NCI-H2081 treated with DMSO at 0.1 percent for 48 hours (cell line): ENCODE results near the gene CHP2.
"Not testable (repeated sequence)": the region's sequence is repeated elsewhere in the genome, so short reads cannot be mapped to it uniquely, and the experiment has no call there.

Experiments used
- DNase-seq: peaks from one replicate; lab custom pipeline; 2025; lab: John Stamatoyannopoulos, UW

The CHP2 gene

DNA sequence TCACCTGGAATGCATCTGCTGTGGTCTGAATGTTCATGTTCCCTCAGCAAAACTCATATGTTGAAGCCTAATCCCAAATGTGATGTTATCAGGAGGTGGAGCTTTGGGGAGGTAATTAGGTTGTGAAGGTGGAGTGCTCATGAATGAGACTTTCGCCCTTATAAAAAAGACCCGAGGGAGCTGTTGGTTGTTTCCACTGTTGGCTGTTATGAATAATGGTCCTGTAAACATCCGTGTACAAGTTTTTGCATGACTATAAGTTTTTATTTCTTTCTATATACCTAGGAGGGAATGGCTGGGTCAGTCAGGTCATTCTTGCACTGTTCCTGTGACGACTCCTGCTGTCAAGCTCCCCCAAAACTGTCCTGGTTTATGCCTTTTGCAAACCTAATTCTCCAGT is 9.6 kb upstream of the CHP2 start:
- DNase-seq, result no peak

DNA sequence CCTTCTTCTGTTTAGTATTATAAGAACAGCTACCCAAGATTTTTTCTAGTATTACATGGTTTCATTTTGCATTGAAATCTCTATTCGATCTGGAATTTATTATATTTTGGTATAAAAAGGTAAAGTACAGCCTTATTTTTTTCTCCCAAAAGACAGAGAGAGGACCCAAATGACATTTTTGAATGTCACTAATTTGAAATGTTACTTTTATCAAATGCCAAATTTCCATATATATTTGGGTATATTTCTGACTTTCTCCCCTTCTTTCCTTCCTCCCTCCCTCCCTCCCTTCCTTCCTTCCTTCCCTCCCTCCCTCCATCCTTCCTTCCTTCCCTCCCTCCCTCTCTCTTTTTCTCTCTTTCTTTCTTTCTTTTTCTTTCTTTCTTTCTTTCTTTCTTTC is 6.2 kb upstream of the CHP2 start:
- no peak for DNase-seq

DNA sequence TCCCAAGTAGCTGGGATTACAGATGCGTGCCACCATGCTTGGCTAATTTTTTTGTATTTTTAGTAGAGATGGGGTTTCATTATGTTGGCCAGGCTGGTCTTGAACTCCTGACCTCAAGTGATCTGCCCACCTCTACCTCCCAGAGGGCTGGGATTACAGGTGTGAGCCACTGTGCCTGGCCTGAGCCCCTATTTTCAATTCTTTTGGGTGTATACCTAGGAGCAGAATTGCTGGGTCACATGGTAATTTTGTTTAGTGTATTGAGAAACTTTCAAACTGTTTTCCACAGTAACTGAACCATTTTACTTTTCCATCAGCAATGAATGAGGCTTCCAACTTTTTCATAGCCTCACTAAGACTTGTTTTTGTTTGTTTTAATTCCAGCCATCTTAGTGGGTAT is 3.8 kb upstream of the CHP2 start:
- not testable (repeated sequence) for DNase-seq

DNA sequence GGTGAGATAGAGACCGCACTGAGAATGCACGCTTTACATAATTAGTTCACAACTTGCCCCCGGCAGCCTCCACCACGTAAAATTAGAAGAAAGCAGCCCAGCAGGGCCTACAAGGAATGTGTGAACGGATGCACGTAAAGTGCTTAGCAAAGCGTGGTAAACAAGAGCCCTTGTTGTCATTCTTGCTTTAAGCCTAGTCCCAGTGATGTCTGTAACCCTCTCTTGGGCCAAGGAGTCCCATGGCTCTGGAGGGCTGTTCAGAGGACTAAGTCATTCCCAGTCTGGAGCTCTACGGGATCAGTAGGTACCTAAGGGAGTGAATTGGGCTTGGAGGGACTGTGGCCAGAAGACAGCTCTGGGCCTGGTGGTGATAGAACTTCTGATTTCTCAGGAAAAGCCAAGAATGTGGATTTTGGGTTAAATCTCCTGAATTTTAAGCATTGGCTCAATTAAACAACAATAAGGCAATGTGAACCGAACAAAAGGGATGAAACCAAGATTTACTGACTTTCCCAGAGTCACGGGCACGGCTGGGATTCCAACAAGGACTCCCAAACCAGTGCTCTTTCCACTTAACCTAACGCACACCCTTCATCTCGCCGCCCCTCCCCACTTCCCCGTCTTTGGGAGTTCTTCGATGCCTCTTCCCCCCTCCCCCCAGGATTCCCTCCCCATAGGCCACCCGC is 775 bp upstream of the CHP2 start:
- DNase-seq, result no peak

DNA sequence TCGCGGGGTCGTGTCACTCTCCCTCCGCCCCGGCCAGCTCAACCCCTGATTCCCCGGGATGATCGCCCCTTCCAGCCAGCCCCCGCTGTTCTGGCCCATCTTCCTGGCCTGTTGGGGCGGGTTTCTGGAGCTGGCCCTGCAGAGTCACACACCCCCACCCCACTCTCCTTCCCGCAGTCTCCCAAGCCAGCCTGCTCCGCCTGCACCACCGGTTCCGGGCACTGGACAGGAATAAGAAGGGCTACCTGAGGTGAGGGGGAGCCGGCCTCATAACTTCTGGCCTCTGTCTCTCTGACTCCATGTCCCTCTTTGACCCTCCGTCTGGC is 621 bp downstream of the CHP2 start:
- no peak for DNase-seq

DNA sequence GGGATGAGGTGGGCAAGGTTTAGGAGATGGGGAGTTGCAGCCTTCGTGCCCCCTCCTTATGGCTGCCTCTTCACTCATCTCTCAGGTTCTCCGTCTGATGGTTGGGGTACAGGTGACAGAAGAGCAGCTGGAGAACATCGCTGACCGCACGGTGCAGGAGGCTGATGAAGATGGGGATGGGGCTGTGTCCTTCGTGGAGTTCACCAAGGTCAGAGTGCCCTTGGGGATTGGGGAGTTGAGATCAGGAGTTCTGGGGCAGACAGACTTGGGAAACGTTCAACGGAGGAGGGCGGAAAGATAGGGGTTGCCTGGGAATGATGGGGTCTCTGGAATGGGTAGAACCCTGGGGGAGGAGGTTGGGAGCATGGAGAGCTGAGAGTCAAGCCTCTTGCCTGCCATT is 2.3 kb downstream of the CHP2 start:
- DNase-seq, result no peak

DNA sequence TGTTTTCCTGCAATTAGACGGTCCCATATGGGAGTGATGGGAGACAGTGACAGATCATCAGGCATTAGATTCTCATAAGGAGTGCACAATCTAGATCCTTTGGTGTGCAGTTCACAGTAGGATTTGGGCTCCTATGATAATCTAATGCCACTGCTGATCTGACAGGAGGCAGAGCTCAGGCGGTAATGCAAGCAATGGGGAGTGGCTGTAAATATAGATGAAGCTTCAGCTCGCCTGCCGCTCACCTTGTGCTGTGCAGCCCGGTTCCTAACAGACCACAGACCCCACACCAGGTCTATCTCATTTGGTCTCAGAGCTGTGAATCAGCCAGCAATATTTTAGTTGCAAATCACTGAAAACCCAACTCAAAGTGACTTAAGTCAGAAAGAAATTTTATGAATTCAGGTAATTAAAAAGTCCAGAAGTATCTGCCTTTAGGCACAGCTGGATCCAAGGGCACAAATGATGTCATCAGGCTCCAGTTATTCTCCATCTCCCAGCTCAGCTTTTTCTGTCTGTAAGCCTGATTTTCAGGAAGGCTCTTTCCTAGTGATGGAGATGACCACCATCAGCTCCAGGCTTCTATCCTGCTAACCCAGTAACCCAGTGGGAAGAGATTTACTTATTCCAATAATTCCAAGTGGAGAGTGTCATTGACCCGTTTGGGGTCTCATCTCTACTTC is 3.3 kb downstream of the CHP2 start:
- DNase-seq, result no peak

DNA sequence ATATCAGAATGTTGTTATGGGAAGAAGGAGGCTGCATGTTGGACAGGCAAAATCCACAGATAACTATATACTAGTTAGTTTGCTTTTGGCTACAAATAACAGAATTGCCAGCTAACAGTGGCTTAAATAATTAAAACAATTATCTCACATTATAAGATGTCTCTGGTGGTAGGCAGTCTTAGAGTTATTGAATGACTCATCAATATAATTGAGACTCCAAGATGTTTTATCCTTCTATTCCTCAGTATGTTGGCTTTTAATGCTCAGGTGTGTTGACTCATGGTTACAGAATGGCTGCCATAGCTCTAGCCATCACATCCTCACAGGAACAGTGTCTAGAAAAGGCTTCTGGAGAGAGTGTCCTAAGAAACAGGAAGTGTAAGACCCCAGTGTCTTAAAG is 11.1 kb downstream of the CHP2 start:
- DNase-seq, result no peak

DNA sequence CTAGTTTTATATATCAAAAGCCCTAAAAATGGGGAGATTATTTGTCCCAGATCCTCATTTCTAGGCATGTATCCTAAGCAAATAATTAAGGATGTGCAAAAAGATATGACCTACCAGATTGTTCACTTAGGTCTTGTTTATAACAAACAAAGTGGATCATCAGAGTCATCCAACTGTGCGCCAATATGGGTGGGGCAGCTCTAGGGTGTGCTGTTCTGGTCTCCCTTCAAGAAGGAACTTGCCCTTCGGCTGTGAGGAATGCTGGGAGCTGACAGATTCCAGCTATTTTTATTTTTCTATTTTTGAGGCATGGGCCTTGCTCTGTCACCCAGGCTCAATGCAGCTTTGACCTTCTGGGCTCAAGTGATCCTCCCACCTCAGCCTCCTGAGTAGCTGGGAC is 13.8 kb downstream of the CHP2 start:
- no peak for DNase-seq

DNA sequence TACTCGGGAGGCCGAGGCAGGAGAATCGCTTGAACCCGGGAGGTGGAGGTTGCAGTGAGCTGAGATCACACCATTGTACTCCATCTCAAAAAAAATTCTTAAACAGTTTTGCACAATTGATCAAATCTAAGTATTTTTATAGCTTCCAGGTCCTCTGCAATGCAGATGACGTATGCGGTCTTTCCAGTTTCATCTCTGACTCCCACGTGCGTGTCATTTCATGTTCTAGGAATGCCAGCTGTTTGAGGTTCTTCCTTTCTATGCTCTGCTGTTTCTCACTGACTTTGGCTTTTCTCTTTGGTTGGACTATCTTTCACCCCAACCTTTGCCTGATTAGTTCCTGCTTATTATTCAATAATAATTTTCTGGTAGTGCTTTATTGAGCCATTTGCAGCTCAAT is 16.2 kb downstream of the CHP2 start:
- DNase-seq, result no peak

DNA sequence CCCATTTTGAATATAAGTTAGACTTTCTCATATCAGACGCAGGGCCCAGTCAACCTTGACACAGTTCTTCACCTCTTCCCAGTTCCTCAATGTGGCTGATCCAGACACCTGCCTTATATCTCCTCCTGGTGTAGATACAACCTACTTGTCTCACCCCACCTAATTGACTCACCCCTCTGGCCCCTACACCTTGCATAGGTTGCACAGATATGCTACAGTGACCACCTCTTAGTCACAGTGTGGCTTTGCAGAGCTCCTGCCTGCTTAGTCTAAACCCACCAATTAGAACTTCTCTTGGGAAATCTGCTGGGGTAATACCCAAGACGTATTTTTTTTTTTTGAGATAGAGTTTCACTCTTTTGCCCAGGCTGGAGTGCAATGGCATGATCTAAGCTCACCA is 16.8 kb downstream of the CHP2 start:
- no peak for DNase-seq

DNA sequence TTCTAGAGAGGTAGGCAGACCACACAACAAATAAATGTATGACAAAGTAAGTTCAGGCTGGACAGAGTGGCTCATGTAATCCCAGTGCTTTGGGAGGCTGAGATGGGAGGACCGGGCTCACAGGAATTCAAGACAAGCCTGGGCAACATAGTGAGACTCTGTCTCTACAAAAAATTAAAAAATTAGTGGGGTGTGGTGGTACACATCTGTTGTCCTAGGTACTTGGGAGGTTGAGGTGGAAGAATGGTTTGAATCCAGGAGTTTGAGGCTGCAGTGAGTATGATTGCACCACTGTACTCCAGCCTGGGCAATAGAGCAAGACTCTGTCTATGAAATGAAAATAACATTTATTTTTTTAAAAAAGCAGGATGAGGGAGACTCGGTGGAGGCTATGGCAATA is 18.5 kb downstream of the CHP2 start:
- DNase-seq, result no peak

DNA sequence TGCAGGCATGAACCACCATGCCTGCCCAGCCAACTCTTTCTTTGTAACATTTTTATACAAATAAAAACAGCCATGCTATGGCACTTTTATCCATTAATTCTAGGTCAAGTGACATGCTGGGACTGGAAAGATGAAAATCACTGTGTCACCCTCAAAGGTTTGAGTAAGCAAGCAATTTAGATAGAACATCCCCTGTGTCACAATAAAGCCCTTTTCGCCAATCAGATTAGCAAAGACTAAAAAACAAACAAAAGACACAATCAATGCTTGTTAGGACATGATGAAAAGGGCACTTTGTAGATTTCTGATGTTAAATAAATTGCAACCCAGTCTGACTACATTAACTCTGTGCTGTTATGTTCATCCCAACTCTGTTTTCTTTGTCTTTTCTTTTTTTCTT is 26.4 kb downstream of the CHP2 start:
- DNase-seq, result no peak

DNA sequence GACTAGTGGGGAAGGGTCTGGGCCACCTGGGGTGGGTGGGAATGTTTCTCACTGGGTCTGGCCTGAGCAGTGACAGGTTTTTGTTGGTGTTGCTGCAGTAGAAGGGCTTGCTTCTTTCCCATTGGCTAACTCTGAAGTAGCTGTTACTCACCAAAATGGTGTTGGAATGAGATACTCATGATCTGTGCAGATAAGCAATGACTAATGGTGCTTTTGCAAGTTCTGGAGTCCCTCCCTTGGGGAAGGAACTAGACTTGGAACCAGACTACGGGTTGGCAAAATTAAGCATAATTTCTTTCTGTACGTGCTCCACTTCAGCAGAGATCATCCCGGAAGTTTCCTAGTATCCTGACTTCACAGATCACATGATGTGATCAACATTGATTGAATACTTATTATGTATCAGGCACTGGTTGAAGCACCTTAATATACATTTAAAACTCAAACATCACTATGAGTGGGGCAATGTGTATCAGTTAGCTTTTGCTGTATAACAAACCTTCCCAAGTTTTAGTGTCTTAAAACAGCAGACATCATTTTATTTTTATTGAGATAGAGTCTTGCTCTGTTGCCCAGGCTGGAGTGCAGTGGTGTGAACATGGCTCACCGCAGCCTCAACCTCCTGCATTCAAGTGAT is 30.1 kb downstream of the CHP2 start:
- no peak for DNase-seq

DNA sequence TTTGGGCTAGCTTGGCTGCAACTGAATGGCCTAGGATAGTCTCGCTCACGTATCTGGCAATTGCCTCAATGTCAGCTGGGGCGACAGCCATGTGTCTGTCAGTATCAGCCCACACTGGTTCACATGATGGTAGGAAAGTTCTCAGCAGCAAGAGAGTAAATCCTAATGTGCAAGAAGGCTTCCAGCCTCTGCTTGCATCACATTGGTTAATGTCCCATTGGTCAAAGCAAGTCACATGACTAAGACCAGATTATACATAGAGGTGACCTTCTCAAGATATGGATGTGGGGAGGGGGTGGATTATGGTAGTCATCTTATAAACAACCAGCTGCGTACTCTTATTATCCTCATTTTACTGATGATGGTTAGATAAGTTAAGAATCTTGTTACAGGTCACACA is 31.0 kb downstream of the CHP2 start:
- DNase-seq, result no peak

DNA sequence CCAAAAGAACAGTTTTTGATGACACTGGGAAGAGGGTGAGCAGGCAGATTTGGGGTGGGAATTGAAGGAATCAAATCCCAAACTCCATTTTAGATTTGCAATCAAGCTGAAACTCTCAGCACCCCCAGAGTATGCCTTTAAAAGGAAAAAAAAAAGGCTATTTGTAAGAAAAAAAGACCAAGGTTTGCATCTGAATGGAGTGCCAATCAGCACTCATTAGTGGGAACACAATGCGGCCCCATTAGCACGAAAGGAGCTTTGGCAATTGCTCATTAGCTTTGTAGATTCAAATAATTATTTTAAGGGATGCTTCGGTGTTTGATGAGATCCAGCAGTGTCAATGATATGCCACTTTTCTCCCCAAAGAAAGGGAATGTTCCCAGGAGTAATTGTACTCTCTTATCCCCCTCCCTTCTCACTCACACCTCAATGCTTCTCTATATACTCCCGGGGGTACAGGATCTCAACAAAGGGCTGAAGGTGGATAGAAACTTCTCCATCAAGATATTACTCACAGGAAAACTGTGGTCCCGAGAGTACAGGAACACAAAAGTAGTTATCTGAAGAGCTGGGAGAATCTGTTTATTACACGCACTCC is 32.2 kb downstream of the CHP2 start:
- DNase-seq, result no peak

DNA sequence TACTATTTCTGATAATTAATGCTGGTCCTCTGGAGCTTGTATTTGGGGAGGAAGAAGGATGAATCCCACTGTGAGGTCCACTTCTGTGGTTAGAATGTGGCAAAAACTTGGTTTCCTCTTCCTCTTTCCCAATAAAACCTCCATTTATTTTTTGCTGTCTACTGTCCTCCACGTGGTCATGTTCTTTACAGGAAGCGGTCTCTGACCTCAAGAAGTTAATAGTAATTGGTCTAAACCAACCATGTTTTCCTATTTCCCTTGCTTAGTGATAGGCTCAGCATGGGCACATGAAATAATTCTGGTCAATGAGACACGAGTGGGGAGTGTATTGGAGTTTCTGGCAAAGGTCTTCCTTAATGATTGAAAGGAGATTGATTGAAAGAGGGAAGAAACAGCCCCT is 33.9 kb downstream of the CHP2 start:
- DNase-seq, result no peak

DNA sequence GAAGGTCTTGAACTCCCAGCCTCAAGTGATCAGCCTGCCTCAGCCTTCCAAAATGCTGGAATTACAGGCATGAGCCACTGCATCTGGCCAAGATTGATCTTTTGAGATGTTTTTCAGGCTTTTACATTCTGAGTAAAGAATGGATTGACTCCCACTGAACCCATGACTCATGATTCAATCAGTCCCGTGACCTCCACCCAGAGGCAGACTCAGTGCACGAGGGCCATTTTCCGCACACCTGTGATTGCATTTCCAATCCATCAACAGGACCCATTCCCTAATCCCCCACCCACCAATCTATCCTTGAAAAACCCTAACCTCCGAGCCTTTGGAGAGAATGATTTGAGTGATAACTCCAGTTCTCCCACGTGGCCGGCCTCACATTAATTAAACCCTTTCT is 40.6 kb downstream of the CHP2 start:
- no peak for DNase-seq

DNA sequence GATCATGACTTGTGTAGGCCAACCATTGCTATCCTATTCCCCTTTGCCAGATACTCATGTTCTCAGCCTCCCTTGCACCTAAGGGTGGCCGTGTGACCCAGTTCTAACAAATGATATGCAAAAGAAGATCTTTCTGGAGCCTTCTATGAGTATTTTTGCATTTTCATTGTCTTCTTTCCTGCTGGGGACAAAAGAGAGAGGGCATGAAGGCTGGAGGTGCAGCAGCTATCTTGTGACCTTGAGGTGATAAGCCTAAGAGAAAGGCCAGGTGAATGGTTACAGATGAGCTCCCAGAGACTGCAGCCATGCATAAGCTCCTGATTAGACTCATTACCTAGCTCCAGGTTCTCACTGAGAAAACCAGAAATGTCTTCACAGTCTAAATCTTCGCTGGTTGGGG is 42.1 kb downstream of the CHP2 start:
- no peak for DNase-seq

DNA sequence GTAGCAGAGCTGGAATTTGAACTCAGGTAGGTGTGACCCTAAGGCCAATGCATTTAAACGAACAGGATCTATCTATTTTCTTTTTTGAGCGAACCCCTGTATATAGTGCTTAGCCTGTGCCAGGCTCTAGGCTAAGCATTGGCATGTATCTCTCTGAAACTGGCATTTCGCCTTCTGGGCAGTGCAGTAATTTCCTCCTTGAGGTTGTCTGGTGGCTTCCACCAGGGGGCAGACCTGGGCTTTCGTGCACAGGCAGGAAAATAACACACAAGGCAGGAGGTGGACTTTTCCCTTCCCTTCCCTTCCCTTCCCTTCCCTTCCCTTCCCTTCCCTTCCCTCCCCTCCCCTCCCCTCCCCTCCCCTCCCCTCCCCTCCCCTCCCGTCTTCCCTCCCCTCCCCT is 46.6 kb downstream of the CHP2 start:
- no peak for DNase-seq

DNA sequence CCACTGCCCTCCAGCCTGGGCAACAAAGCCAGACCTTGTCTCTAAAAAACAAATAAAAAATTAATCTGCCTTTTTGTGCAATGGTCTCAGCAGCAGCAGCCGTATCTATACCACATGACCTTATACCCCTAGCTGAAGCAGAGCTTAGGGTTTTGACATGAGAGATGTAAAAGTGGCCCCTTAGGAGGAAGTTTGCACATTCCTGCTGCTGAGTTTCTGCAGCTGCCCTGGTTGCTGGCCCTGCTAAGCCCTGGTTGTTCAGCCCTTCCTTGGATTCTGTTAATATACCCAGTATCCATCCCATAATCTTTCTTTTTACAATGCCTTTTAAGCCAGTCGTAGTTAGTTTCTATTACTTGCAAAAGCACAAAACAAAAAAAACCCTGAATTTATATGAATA is 48.0 kb downstream of the CHP2 start:
- no peak for DNase-seq

DNA sequence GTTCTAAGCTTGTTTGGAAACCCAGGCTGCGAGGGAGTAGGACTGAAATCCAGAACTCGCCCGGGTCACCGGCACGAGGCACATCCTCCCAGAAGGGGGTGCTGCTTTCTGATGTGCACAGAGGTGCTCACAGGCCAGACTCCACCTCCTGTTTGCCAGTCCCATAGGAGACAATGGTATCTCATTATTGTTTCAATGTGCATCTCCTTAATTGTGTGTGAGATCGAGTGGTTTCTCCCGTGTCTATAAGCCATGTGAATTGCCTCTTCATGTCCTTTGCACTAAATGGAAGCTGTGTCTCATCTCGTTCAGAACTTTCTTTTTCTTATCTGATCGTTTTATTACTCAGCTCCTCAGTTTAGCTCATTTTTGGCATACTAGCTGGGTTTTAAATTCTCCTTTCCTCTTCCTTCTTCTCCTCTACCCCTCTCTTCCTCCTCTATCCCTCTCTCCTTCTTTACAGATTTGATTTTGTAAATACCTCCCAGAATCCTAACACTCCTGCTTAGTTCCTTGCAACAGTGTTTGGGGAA is 48.8 kb downstream of the CHP2 start:
- no peak for DNase-seq

DNA sequence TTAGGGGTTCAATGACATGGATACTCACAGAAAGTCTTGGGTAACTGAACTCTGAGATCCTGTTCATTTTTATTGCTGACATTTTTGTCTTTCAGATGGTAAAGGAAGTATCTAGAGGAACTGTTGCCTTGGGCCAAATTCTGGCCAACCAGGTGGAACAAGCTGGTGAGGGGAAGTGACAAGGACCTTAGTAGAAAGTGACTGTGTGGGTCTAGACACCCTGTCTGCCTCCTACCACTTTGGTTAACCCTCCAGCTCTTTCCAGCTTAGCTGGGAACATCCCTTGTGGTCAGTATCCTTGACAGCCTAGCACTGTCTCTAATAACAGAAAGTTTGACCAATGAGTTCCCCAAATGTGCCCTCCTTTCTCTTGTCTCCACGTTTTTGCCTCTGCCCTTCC is 52.2 kb downstream of the CHP2 start:
- no peak for DNase-seq
